Endodermal cell (in vitro differentiated cells): ENCODE measurements around the gene OGA. TPM values are rescaled to one million over a fixed set of nuclear protein-coding genes. Genes with fewer than 3 reads are reported as not detected.
"Not testable (repeated sequence)": the region's sequence is repeated elsewhere in the genome, so short reads cannot be mapped to it uniquely, and the experiment has no call there.

Experiments used
- DNase-seq: peaks from one replicate; pipeline ENCODE4 v3.0.0-alpha.2; 2017
- H3K27ac ChIP-seq: 2 replicates; pipeline ENCODE4 v1.5.1; 2013; ENCODE audit warnings: mild to moderate bottlenecking, low read depth, low read length, moderate library complexity
- H3K27me3 ChIP-seq: 2 replicates; pipeline ENCODE4 v1.6.1; 2013; ENCODE audit warnings: mild to moderate bottlenecking, low read length, moderate library complexity; ENCODE audit not compliant: insufficient read depth, control insufficient read depth, poor library complexity, severe bottlenecking
- H3K36me3 ChIP-seq: 2 replicates; pipeline ENCODE4 v1.7.0; 2013; ENCODE audit warnings: mild to moderate bottlenecking, low read length, moderate library complexity; ENCODE audit not compliant: control insufficient read depth, insufficient read depth
- H3K4me1 ChIP-seq: one replicate; pipeline ENCODE4 v1.7.0; 2013; ENCODE audit warnings: low read length; ENCODE audit not compliant: control insufficient read depth, insufficient read depth
- H3K4me3 ChIP-seq: 2 replicates; pipeline ENCODE4 v1.5.1; 2013; ENCODE audit warnings: mild to moderate bottlenecking, low read length, moderate library complexity
- H3K9ac ChIP-seq: 2 replicates; pipeline ENCODE4 v1.6.1; 2013; ENCODE audit warnings: mild to moderate bottlenecking, low read length, moderate library complexity; ENCODE audit not compliant: poor library complexity, severe bottlenecking; ENCODE audit errors: extremely low read depth
- H3K9me3 ChIP-seq: 2 replicates; pipeline ENCODE4 v1.6.1; 2013; ENCODE audit warnings: mild to moderate bottlenecking, low read length, moderate library complexity; ENCODE audit not compliant: control insufficient read depth
- H3K27ac Mint-ChIP-seq: 2 replicates; pipeline ENCODE4 v1.8.0; 2020; ENCODE audit warnings: mixed read lengths
- H3K27me3 Mint-ChIP-seq: 2 replicates; pipeline ENCODE4 v1.8.0; 2021; ENCODE audit warnings: mild to moderate bottlenecking, mixed read lengths; ENCODE audit not compliant: insufficient read depth
- H3K36me3 Mint-ChIP-seq: 2 replicates; pipeline ENCODE4 v1.8.0; 2020; ENCODE audit warnings: low read depth, mixed read lengths
- H3K4me1 Mint-ChIP-seq: 2 replicates; pipeline ENCODE4 v1.8.0; 2020; ENCODE audit warnings: mixed read lengths
- H3K4me3 Mint-ChIP-seq: 2 replicates; pipeline ENCODE4 v1.8.0; 2020; ENCODE audit warnings: mild to moderate bottlenecking, moderate library complexity, mixed read lengths
- H3K9me3 Mint-ChIP-seq: 2 replicates; pipeline ENCODE4 v1.8.0; 2020; ENCODE audit warnings: mild to moderate bottlenecking, mixed read lengths
- CTCF ChIP-seq: fragments of 200-600 bp; sonication (generic); conservative IDR thresholded peaks from 2 replicates; pipeline ENCODE4 v1.5.0; 2021; ENCODE audit warnings: antibody characterized with exemption, mild to moderate bottlenecking
- WGBS, 2 experiments: methylation state at CpG; one replicate each; pipeline versions ENCODE4 v1.1.5 to v1.1.7; 2013; ENCODE audit warnings: missing lambda C conversion rate in 2 of 2, mixed read lengths in 1 of 2; ENCODE audit not compliant: insufficient coverage in 1 of 2, insufficient read length in 1 of 2; 5-methylcytosine and 5-hydroxymethylcytosine counted together
- total RNA-seq, 2 donors: library from RNA; stranded (reverse); fragmentation: NEBNext Ultra II Directional in 1 of 2; extraction: Animal tissue kit (Norgen Biotek cat#: 25700) in 1 of 2; gene quantifications; 2 replicates in 1 of 2; 3 replicates in 1 of 2; pipeline ENCODE4 v1.2.1, GENCODE V29; 2021

OGA gene
- total RNA-seq, 2 donors from 2014 or later: 138 to 149 TPM

GRCh38 chr10:101797403-101798059 is 20.7 kb downstream of the OGA start:
- 94 to 100% methylated on average over 3 to 4 of the region's 4 CpGs for WGBS, 2 experiments
- Histone ChIP-seq H3K27ac (no peak overlapping the region), H3K4me1 (no peaks in the 10 kb centered on the region), H3K36me3 (peaks cover 95% of the 10 kb centered on the region), H3K4me3 (no peak overlapping the region), H3K9me3 (no peaks in the 10 kb centered on the region), H3K9ac (no peak overlapping the region), H3K27me3 (no peaks in the 10 kb centered on the region)
- Mint-ChIP-seq H3K27me3 (no peaks in the 10 kb centered on the region), H3K9me3 (no peaks in the 10 kb centered on the region), H3K27ac (no peak overlapping the region), H3K36me3 (peaks cover 87% of the 10 kb centered on the region), H3K4me3 (no peak overlapping the region), H3K4me1 (no peaks in the 10 kb centered on the region)
- TF ChIP-seq CTCF: no peak
- DNase-seq: no peak

DNA sequence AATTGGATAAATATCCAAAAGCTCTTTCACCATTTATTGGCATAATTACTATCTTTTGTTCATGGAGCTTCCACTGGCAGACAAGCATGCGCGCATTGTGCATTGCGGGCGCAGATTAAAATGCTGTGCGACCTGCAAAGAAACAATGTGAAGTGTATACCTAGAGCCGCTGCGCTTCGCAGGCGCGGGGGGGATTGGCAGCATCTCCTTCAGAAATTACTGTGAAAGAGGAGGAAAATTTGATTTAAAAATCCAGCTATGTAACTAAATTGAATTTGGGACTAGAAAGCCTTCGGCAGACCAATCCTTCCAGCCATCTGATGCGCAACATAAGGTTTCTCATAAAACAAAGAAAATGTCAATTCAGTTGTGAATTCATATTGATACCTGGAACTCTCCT is 24.7 kb downstream of the OGA start:
- H3K27me3 ChIP-seq: no peaks in the 10 kb centered on the region
- H3K27ac ChIP-seq: no peak overlapping the region
- no peaks in the 10 kb centered on the region for H3K9me3 Mint-ChIP-seq
- H3K9me3 ChIP-seq: no peaks in the 10 kb centered on the region
- no peak overlapping the region for H3K4me3 ChIP-seq
- H3K4me1 Mint-ChIP-seq: no peaks in the 10 kb centered on the region
- no peaks in the 10 kb centered on the region for H3K27me3 Mint-ChIP-seq
- peaks cover 92% of the 10 kb centered on the region for H3K36me3 ChIP-seq
- H3K4me1 ChIP-seq: no peaks in the 10 kb centered on the region
- no peak overlapping the region for H3K9ac ChIP-seq
- H3K36me3 Mint-ChIP-seq: peaks cover 79% of the 10 kb centered on the region
- 94 to 100% methylated on average over 12 of the region's 12 CpGs for WGBS, 2 experiments
- H3K4me3 Mint-ChIP-seq: no peak overlapping the region
- TF ChIP-seq CTCF: no peak
- no peak overlapping the region for H3K27ac Mint-ChIP-seq
- DNase-seq: no peak

DNA sequence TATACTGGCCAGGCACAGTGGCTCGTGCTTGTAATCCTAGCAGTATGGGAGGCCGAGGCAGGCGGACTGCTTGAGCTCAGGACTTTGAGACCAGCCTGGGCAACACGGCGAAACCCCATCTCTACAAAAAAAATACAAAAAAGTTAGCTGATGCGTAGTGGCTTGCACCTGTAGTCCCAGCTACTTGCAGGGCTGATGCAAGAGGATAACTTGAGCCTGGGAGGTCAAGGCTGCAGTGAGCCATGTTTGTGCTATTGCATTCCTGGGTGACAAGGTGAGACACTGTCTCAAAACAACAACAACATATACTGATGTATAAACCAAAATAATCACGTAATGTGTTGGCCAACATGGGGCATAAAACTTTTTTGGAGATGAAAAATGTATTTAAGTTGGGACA is 28.6 kb downstream of the OGA start:
- H3K9ac ChIP-seq: no peak overlapping the region
- H3K9me3 Mint-ChIP-seq: no peaks in the 10 kb centered on the region
- no peak overlapping the region for H3K4me3 Mint-ChIP-seq
- 97 to 98% methylated on average over 5 to 7 of the region's 7 CpGs for WGBS, 2 experiments
- no peaks in the 10 kb centered on the region for H3K9me3 ChIP-seq
- peaks cover 80% of the 10 kb centered on the region for H3K36me3 Mint-ChIP-seq
- H3K36me3 ChIP-seq: peaks cover 96% of the 10 kb centered on the region
- no peak for DNase-seq
- no peaks in the 10 kb centered on the region for H3K4me1 ChIP-seq
- no peak overlapping the region for H3K4me3 ChIP-seq
- no peak overlapping the region for H3K27ac Mint-ChIP-seq
- H3K27ac ChIP-seq: no peak overlapping the region
- no peaks in the 10 kb centered on the region for H3K27me3 Mint-ChIP-seq
- H3K4me1 Mint-ChIP-seq: peaks cover 7% of the 10 kb centered on the region
- H3K27me3 ChIP-seq: no peaks in the 10 kb centered on the region
- no peak for TF ChIP-seq CTCF

DNA sequence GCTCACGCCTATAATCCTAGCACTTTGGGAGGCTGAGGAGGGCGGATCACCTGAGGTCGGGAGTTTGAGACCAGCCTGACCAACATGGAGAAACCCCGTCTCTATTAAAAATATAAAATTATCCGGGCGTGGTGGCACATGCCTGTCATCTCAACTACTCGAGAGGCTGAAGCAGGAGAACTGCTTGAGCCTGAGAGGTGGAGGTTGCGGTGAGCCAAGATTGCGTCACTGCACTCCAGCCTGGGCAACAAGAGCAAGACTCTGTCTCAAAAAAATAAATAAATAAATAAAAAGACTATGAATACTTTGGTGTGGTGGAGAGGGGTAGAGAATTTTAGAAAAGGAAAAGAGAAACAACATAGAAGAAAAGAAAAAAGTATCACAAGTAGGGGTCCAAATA is 29.0 kb downstream of the OGA start:
- not testable (repeated sequence) for H3K9me3 Mint-ChIP-seq, H3K4me3 Mint-ChIP-seq, H3K4me3 ChIP-seq, H3K4me1 ChIP-seq, H3K27ac Mint-ChIP-seq, H3K27ac ChIP-seq, H3K27me3 ChIP-seq, DNase-seq, H3K27me3 Mint-ChIP-seq, H3K9me3 ChIP-seq, H3K9ac ChIP-seq
- WGBS, 2 experiments: 97 to 98% methylated on average over 7 to 9 of the region's 9 CpGs
- Mint-ChIP-seq H3K36me3 (peaks cover 76% of the 10 kb centered on the region), H3K4me1 (peaks cover 10% of the 10 kb centered on the region)
- H3K36me3 ChIP-seq: peaks cover 96% of the 10 kb centered on the region
